Spleen (tissue), 11 donors: Measurements from ENCODE around the gene CTNNB1. TPM values are rescaled to one million over a fixed set of nuclear protein-coding genes. Genes with fewer than 3 reads are reported as not detected.

Experiments used
- DNase-seq: peaks from one replicate; pipeline ENCODE4 v3.0.0-alpha.2; 2020
- H3K27ac ChIP-seq, 8 donors: fragments of 200-600 bp; sonication (generic) in 7 of 8; 1 replicate in 4 of 8; 2 replicates in 4 of 8; pipeline versions ENCODE4 v1.5.0 to v1.8.0; 2016 to 2021; ENCODE audit warnings: inconsistent platforms in 4 of 8, mild to moderate bottlenecking in 4 of 8, moderate library complexity in 1 of 8
- H3K27me3 ChIP-seq, 7 donors: fragments of 200-600 bp; sonication (generic) in 6 of 7; replicated peaks in 1 of 7; 1 replicate in 4 of 7; 2 replicates in 3 of 7; pipeline versions ENCODE4 v1.5.0 to v1.8.0; 2016 to 2021; ENCODE audit warnings: inconsistent platforms in 3 of 7, mild to moderate bottlenecking in 1 of 7
- H3K36me3 ChIP-seq, 6 donors: fragments of 200-600 bp; sonication (generic) in 5 of 6; 1 replicate in 4 of 6; 2 replicates in 2 of 6; pipeline versions ENCODE4 v1.5.0 to v1.8.0; 2016 to 2021; ENCODE audit warnings: inconsistent platforms in 2 of 6
- H3K4me1 ChIP-seq, 6 donors: fragments of 200-600 bp; sonication (generic) in 5 of 6; 1 replicate in 3 of 6; 2 replicates in 3 of 6; pipeline versions ENCODE4 v1.5.0 to v1.8.0; 2016 to 2021; ENCODE audit warnings: inconsistent platforms in 3 of 6
- H3K4me3 ChIP-seq, 8 donors: fragments of 200-600 bp; sonication (generic) in 7 of 8; 1 replicate in 4 of 8; 2 replicates in 4 of 8; pipeline versions ENCODE4 v1.5.0 to v1.8.0; 2016 to 2021; ENCODE audit warnings: inconsistent platforms in 4 of 8, mild to moderate bottlenecking in 4 of 8, moderate library complexity in 2 of 8
- H3K9me3 ChIP-seq, 8 donors: fragments of 200-600 bp; sonication (generic) in 7 of 8; 1 replicate in 4 of 8; 2 replicates in 4 of 8; pipeline versions ENCODE4 v1.5.0 to v1.8.0; 2016 to 2021; ENCODE audit warnings: inconsistent platforms in 4 of 8
- CTCF ChIP-seq, 11 experiments: fragments of 200-600 bp in 7 of 11; fragments of 450-650 bp in 4 of 11; sonication (generic) in 4 of 11; IDR thresholded peaks in 8 of 11; conservative IDR thresholded peaks in 3 of 11; 1 replicate in 7 of 11; 2 replicates in 4 of 11; pipeline versions ENCODE4 v1.4.0 to v1.8.0; 2016 to 2021; ENCODE audit warnings: antibody characterized with exemption in 11 of 11, inconsistent platforms in 4 of 11, mild to moderate bottlenecking in 1 of 11
- POLR2A ChIP-seq, 3 donors: fragments of 450-650 bp; IDR thresholded peaks; one replicate each; pipeline ENCODE4 v1.5.1; 2017; ENCODE audit warnings: antibody characterized with exemption in 3 of 3, mild to moderate bottlenecking in 1 of 3
- POLR2AphosphoS5 ChIP-seq, 3 donors: sonication (generic); formaldehyde crosslinking; IDR thresholded peaks; one replicate each; pipeline ENCODE4 v1.5.1; 2017; ENCODE audit warnings: antibody characterized with exemption in 3 of 3
- WGBS, 5 donors: extraction: QIAGEN DNeasy Blood & Tissue Kit in 3 of 5; methylation state at CpG; one replicate each; pipeline versions ENCODE4 v1.1.5 to v1.1.7; 2013 to 2018; 5-methylcytosine and 5-hydroxymethylcytosine counted together
- intact Hi-C: fragments of 100-400 bp; cut with DNase I; formaldehyde crosslinking; loops from one replicate; pipeline ENCODE4 v1.15.0; 2023; ENCODE audit warnings: low total_unique reads
- polyA plus RNA-seq, 3 donors: library from polyadenylated mRNA; stranded (reverse); fragments of 200-250 nt; gene quantifications; one replicate each; pipeline ENCODE4 v1.2.1, GENCODE V29; 2013
- total RNA-seq, 7 donors: library from RNA; depleted of rRNA in 3 of 7; stranded (reverse); fragments of >200 nt in 3 of 7; fragmentation: NEBNext Ultra II Directional in 4 of 7; extraction: Animal tissue kit (Norgen Biotek cat#: 25700) in 4 of 7; gene quantifications; one replicate each; pipeline versions ENCODE4 v1.1.0 to v1.2.1, GENCODE V29; 2016 to 2021
- donor health status: healthy with polysubstance abuse.
- donor health status: DM: no; HTN: no; CAD: no; lungs with moderate emphysema.
- donor health status: DM: no; HTN: no; CAD: no.
- donor health status: Bipolar disorder and iron deficiency.
- donor health status: healthy.
- donor health status: DM: no; HTN: no; CAD: no.
- donor health status: DM: yes; HTN: yes; CAD: no.

The CTNNB1 gene
- total and polyA plus RNA-seq, 10 donors, result 48.6 to 347 (median 257) TPM

GRCh38 chr3:41251593-41251992 lies 52.3 kb downstream of the CTNNB1 start:
- TF ChIP-seq POLR2AphosphoS5 (IDR thresholded peaks at IDR 0.05) (no peak), POLR2A (IDR thresholded peaks at IDR 0.05) (no peak), CTCF (IDR thresholded peaks at IDR 0.05 in 8 of 11, conservative IDR thresholded peaks at IDR 0.05 in 3 of 11) (no peak)
- H3K4me1 ChIP-seq, result peaks cover 0 to 10% (median 0%) of the 10 kb centered on the region in 6 donors
- DNase-seq, result no peak
- no peaks in the 10 kb centered on the region for H3K27me3 ChIP-seq
- no peaks in the 10 kb centered on the region for H3K9me3 ChIP-seq
- no peak overlapping the region for H3K27ac ChIP-seq
- peaks cover 0 to 7% (median 0%) of the 10 kb centered on the region in 6 donors for H3K36me3 ChIP-seq
- WGBS, 5 donors, result 90 to 100% (median 95%) methylated on average over 1 of the region's 1 CpG
- intact Hi-C loops, result no loop called here
- H3K4me3 ChIP-seq, result no peak overlapping the region

- intact Hi-C loops, result no loop called here
- Histone ChIP-seq H3K4me1 (no peaks in the 10 kb centered on the region), H3K27ac (no peak overlapping the region), H3K27me3 (no peaks in the 10 kb centered on the region), H3K4me3 (no peak overlapping the region), H3K9me3 (no peaks in the 10 kb centered on the region), H3K36me3 (no peaks in the 10 kb centered on the region)
- no peak for TF ChIP-seq POLR2A (IDR thresholded peaks at IDR 0.05)
- no peak for TF ChIP-seq CTCF (IDR thresholded peaks at IDR 0.05 in 8 of 11, conservative IDR thresholded peaks at IDR 0.05 in 3 of 11)
- no peak for TF ChIP-seq POLR2AphosphoS5 (IDR thresholded peaks at IDR 0.05)
- no peak for DNase-seq
- 83 to 89% (median 86%) methylated on average over 4 of the region's 4 CpGs for WGBS, 5 donors
These were observed 59.0 kb downstream of the CTNNB1 start for GRCh38 chr3:41258239-41258800.

GRCh38 chr3:41259449-41260062 lies 60.3 kb downstream of the CTNNB1 start:
- H3K27ac ChIP-seq, result no peak overlapping the region
- no peak overlapping the region for H3K4me3 ChIP-seq
- no peaks in the 10 kb centered on the region for H3K36me3 ChIP-seq
- H3K4me1 ChIP-seq, result no peaks in the 10 kb centered on the region
- TF ChIP-seq CTCF (IDR thresholded peaks at IDR 0.05 in 8 of 11, conservative IDR thresholded peaks at IDR 0.05 in 3 of 11), result no peak
- no peak for TF ChIP-seq POLR2AphosphoS5 (IDR thresholded peaks at IDR 0.05)
- TF ChIP-seq POLR2A (IDR thresholded peaks at IDR 0.05), result no peak
- WGBS, 5 donors, result 57 to 93% (median 90%) methylated on average over 1 of the region's 1 CpG
- no peaks in the 10 kb centered on the region for H3K9me3 ChIP-seq
- no peak for DNase-seq
- intact Hi-C loops, result no loop called here
- H3K27me3 ChIP-seq, result no peaks in the 10 kb centered on the region

GRCh38 chr3:41260063-41260450 lies 60.8 kb downstream of the CTNNB1 start:
- Histone ChIP-seq H3K9me3 (no peaks in the 10 kb centered on the region), H3K27ac (no peak overlapping the region), H3K4me3 (no peak overlapping the region), H3K27me3 (no peaks in the 10 kb centered on the region), H3K4me1 (no peaks in the 10 kb centered on the region), H3K36me3 (no peaks in the 10 kb centered on the region)
- no peak for TF ChIP-seq POLR2A (IDR thresholded peaks at IDR 0.05)
- TF ChIP-seq POLR2AphosphoS5 (IDR thresholded peaks at IDR 0.05), result no peak
- TF ChIP-seq CTCF (IDR thresholded peaks at IDR 0.05 in 8 of 11, conservative IDR thresholded peaks at IDR 0.05 in 3 of 11), result no peak
- DNase-seq, result no peak
- 90 to 100% (median 93%) methylated on average over 3 of the region's 3 CpGs for whole genome bisulfite sequencing, 5 donors
- intact Hi-C loops, result no loop called here
